Measurements from ENCODE around the gene KCNJ11.

The KCNJ11 gene

DNA sequence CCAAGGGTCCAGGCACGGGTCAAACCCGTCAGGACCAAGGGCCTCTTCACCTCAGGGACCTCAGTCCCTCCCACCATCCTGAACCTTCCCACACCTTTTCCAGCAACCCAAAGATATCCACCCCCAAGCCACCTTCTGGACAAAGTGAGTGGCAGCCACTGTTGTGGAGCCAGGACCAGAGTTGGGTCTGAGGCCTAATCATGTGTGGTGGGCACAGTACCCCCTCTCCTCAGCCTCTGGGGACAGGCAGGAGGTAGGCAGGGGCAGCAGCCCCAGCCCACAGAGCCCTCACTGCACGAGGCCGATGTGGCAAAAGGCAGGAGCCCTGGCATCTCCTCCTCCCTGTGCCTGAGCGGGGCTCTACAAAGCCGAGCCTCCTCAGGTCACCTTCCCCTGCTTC lies 2.5 kb downstream of the KCNJ11 start:
- TF ChIP-seq POLR2AphosphoS5 (IDR thresholded peaks at IDR 0.05; ENCODE audit: low read depth, low read length) (no peak), FOXP2 (optimal IDR thresholded peaks at IDR 0.05; ENCODE audit: borderline replicate concordance, extremely low read depth, extremely low read length, insufficient read depth) (no peak)
- TF ChIP-seq, protein P1, sequence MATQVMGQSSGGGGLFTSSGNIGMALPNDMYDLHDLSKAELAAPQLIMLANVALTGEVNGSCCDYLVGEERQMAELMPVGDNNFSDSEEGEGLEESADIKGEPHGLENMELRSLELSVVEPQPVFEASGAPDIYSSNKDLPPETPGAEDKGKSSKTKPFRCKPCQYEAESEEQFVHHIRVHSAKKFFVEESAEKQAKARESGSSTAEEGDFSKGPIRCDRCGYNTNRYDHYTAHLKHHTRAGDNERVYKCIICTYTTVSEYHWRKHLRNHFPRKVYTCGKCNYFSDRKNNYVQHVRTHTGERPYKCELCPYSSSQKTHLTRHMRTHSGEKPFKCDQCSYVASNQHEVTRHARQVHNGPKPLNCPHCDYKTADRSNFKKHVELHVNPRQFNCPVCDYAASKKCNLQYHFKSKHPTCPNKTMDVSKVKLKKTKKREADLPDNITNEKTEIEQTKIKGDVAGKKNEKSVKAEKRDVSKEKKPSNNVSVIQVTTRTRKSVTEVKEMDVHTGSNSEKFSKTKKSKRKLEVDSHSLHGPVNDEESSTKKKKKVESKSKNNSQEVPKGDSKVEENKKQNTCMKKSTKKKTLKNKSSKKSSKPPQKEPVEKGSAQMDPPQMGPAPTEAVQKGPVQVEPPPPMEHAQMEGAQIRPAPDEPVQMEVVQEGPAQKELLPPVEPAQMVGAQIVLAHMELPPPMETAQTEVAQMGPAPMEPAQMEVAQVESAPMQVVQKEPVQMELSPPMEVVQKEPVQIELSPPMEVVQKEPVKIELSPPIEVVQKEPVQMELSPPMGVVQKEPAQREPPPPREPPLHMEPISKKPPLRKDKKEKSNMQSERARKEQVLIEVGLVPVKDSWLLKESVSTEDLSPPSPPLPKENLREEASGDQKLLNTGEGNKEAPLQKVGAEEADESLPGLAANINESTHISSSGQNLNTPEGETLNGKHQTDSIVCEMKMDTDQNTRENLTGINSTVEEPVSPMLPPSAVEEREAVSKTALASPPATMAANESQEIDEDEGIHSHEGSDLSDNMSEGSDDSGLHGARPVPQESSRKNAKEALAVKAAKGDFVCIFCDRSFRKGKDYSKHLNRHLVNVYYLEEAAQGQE (IDR thresholded peaks at IDR 0.05; ENCODE audit: insufficient read depth in 1 of 2, low read depth in 2 of 2, low read length in 2 of 2): no peak

DNA sequence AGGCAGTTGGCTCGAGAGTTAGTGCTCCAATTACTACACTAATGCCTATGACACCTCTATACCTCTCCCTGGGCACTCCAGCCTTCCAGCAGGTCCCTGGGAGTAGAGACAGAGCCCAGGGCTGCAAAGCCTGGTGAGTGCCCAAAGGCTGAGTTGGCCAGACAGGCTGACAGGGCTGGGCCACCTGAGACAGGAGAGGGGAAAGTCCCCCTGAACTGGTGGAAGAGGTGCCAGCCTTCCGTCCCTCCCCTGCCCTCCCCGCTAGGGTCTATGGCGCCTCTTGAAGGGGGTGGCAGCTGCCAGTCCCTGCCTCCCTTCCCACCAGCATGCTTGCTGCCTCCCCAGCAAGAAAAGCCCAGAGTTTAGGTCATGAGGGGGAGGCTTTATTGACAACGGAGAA lies 3.0 kb downstream of the KCNJ11 start:
- TF ChIP-seq POLR2AphosphoS5 (IDR thresholded peaks at IDR 0.05; ENCODE audit: low read depth, low read length) (no peak), SIN3A (IDR thresholded peaks at IDR 0.05; ENCODE audit: borderline replicate concordance, insufficient read depth, low read length) (no peak), TAF1 (IDR thresholded peaks at IDR 0.05; ENCODE audit: borderline replicate concordance, insufficient read depth, low read length) (no peak), FOXP2 (optimal IDR thresholded peaks at IDR 0.05; ENCODE audit: borderline replicate concordance, extremely low read depth, extremely low read length, insufficient read depth) (no peak)
- TF ChIP-seq, protein P1 (IDR thresholded peaks at IDR 0.05; ENCODE audit: insufficient read depth in 1 of 2, low read depth in 2 of 2, low read length in 2 of 2): no peak

DNA sequence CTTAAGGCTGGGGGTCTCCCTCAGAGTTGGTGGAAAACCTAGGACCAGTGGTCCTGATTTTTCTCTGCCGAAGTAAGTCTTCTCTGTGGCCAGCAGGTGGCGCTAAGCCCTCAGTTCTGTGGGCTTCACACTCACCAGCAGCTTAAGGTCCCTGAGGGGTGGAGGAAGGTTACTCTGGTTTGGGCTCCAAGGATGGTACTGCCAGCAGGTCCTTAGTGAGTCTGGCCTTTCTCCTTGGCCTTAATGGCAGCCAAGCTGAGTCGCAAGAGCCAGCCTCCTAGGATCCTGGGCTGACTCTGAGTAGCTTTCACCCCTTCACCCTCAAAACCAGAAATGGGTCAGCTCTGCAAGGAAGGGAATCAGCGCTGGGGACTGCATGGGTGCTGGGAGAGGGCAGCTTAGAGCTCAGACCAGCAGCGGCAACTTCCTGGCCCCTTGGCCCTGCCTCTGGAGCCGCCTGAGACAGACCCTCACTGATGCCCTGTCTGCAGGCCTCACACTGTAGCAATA lies 4.4 kb downstream of the KCNJ11 start:
- TF ChIP-seq SIN3A (IDR thresholded peaks at IDR 0.05; ENCODE audit: borderline replicate concordance, insufficient read depth, low read length) (no peak), FOXP2 (optimal IDR thresholded peaks at IDR 0.05; ENCODE audit: borderline replicate concordance, extremely low read depth, extremely low read length, insufficient read depth) (no peak), POLR2AphosphoS5 (IDR thresholded peaks at IDR 0.05; ENCODE audit: low read depth, low read length) (no peak), TAF1 (IDR thresholded peaks at IDR 0.05; ENCODE audit: borderline replicate concordance, insufficient read depth, low read length) (no peak)
- TF ChIP-seq, protein P1 (IDR thresholded peaks at IDR 0.05; ENCODE audit: insufficient read depth in 1 of 2, low read depth in 2 of 2, low read length in 2 of 2): no peak

DNA sequence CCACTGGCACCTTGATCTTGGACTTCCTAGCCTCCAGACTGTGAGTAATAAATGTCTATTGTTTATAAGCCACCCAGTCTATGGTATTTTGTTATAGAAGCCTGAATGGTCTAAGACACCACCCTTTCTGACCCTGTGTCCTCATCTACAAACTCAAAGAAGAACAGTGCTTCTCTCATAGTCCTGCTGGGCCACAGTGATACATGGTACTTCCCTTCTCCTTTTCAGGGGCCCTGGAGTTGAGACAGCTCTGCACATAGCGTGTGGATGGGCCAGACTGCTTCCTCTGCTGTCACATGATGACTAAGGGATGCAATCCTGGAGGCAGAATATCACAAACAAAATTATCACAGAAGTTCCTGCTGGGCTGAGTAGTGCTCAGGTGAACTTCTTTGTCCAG lies 5.0 kb downstream of the KCNJ11 start:
- no peak for TF ChIP-seq SIN3A (IDR thresholded peaks at IDR 0.05; ENCODE audit: borderline replicate concordance, insufficient read depth, low read length)
- no peak for TF ChIP-seq FOXP2 (optimal IDR thresholded peaks at IDR 0.05; ENCODE audit: borderline replicate concordance, extremely low read depth, extremely low read length, insufficient read depth)
- TF ChIP-seq, protein P1 (IDR thresholded peaks at IDR 0.05; ENCODE audit: insufficient read depth in 1 of 2, low read depth in 2 of 2, low read length in 2 of 2): no peak
- no peak for TF ChIP-seq TAF1 (IDR thresholded peaks at IDR 0.05; ENCODE audit: borderline replicate concordance, insufficient read depth, low read length)
- TF ChIP-seq POLR2AphosphoS5 (IDR thresholded peaks at IDR 0.05; ENCODE audit: low read depth, low read length): no peak

Measured in PFSK-1 (cell line).